K562 (cell line): ENCODE results near the gene MEFV. TPM values are rescaled to one million over a fixed set of nuclear protein-coding genes. Genes with fewer than 3 reads are reported as not detected.
A peak's percentile ranks its signal among the peaks of the same experiment; 100 is the strongest.

Experiments
- CCAR2 ChIP-seq: fragments of 200-400 bp; formaldehyde crosslinking; IDR thresholded peaks from 2 replicates; pipeline ENCODE4 v1.6.1; 2017; ENCODE audit warnings: mild to moderate bottlenecking, low read depth, low read length
- EGR1 ChIP-seq: fragments of 450-650 bp; conservative IDR thresholded peaks from 2 replicates; pipeline ENCODE4 v1.6.1; 2017; ENCODE audit warnings: mild to moderate bottlenecking
- EP300 ChIP-seq: IDR thresholded peaks from 2 replicates; pipeline ENCODE4 v1.6.1; 2012; ENCODE audit warnings: low read length, improper control_type of control experiment
- HDAC8 ChIP-seq: fragments of 450-650 bp; IDR thresholded peaks from 2 replicates; pipeline ENCODE4 v1.6.1; 2016; ENCODE audit warnings: mild to moderate bottlenecking, missing genetic modification characterization, moderate library complexity, missing compliant biosample characterization
- RBM15 ChIP-seq: fragments of 200-400 bp; formaldehyde crosslinking; IDR thresholded peaks from 2 replicates; pipeline ENCODE4 v1.6.1; 2018; ENCODE audit warnings: mild to moderate bottlenecking, low read length, moderate library complexity; ENCODE audit not compliant: insufficient read depth
- RBM25 ChIP-seq: fragments of 200-400 bp; formaldehyde crosslinking; IDR thresholded peaks from 2 replicates; pipeline ENCODE4 v1.6.1; 2018; ENCODE audit warnings: low read length, low read depth, moderate library complexity; ENCODE audit not compliant: severe bottlenecking
- RHOXF2B ChIP-seq: fragments of 250-450 bp; sonication (Bioruptor Pico); conservative IDR thresholded peaks from 2 replicates; pipeline ENCODE4 v1.5.1; 2021
- SAFB2 ChIP-seq: fragments of 200-400 bp; formaldehyde crosslinking; IDR thresholded peaks from 2 replicates; pipeline ENCODE4 v1.6.1; 2018; ENCODE audit warnings: borderline replicate concordance, low read length, low read depth, moderate library complexity; ENCODE audit not compliant: severe bottlenecking
- SAP30 ChIP-seq: fragments of 200-600 bp; sonication (generic); IDR thresholded peaks from 2 replicates; pipeline ENCODE4 v1.6.1; 2012; ENCODE audit warnings: borderline replicate concordance, low read depth, mild to moderate bottlenecking, moderate library complexity, low read length, control low read depth, inconsistent platforms; ENCODE audit not compliant: insufficient read depth, poor library complexity, severe bottlenecking
- SMAD3 ChIP-seq: fragments of 450-650 bp; formaldehyde crosslinking; conservative IDR thresholded peaks from 2 replicates; pipeline ENCODE4 v1.4.0; 2020; ENCODE audit warnings: mild to moderate bottlenecking
- TBP ChIP-seq: optimal IDR thresholded peaks from 2 replicates; pipeline ENCODE3; 2011; ENCODE audit warnings: low read depth, low read length, improper control_type of control experiment
- TCFL5 ChIP-seq: fragments of 250-450 bp; sonication (Bioruptor Pico); conservative IDR thresholded peaks from 2 replicates; pipeline ENCODE4 v1.6.1; 2021; ENCODE audit warnings: mild to moderate bottlenecking, moderate library complexity, matching md5 sums
- YY1 ChIP-seq, 3 experiments: IDR thresholded peaks; 2 replicates each; pipeline ENCODE4 v1.6.1; 2011; ENCODE audit warnings: low read length in 2 of 3, mild to moderate bottlenecking in 2 of 3, moderate library complexity in 2 of 3, borderline replicate concordance in 1 of 3, control low read depth in 1 of 3, low read depth in 1 of 3; ENCODE audit not compliant: insufficient read depth in 3 of 3, insufficient replicate concordance in 2 of 3, control insufficient read depth in 1 of 3, insufficient read length in 1 of 3; ENCODE audit errors: extremely low read depth in 1 of 3
- ZBTB8A ChIP-seq: fragments of 450-650 bp; IDR thresholded peaks from 2 replicates; pipeline ENCODE4 v1.6.1; 2018; ENCODE audit warnings: mild to moderate bottlenecking, moderate library complexity; ENCODE audit not compliant: partially characterized antibody
- ZFX ChIP-seq: sonication (generic); formaldehyde crosslinking; IDR thresholded peaks from 2 replicates; pipeline ENCODE4 v1.8.0; 2022; ENCODE audit warnings: mild to moderate bottlenecking, missing genetic modification reagents, moderate library complexity
- ZNF277 ChIP-seq: fragments of 250-450 bp; sonication (Bioruptor Pico); IDR thresholded peaks from 2 replicates; pipeline ENCODE4 v1.8.0; 2022; ENCODE audit warnings: inconsistent platforms, mild to moderate bottlenecking, moderate library complexity, borderline replicate concordance
- ZNF740 ChIP-seq, 3 experiments: fragments of 200-800 bp in 1 of 3; sonication (Bioruptor generic) in 1 of 3; sonication (generic) in 1 of 3; formaldehyde crosslinking in 1 of 3; IDR thresholded peaks; 2 replicates each; pipeline versions ENCODE4 v1.6.1 to v1.8.0; 2016 to 2022; ENCODE audit warnings: mild to moderate bottlenecking in 2 of 3, missing compliant biosample characterization in 2 of 3, missing genetic modification characterization in 2 of 3, missing genetic modification reagents in 1 of 3
- polyA plus RNA-seq, 8 experiments: library from polyadenylated mRNA; depleted of rRNA in 4 of 8; stranded (reverse) in 5 of 8; unstranded in 3 of 8; fragments of >200 nt; fragmentation: Nextera tagmentation in 2 of 8; fragmentation: Illumina TruSeq in 1 of 8; extraction: Ambion mirVana in 2 of 8; extraction: Trizol in 1 of 8; gene quantifications; 2 replicates each; pipeline versions ENCODE4 v1.2.1 to v1.2.3, GENCODE V29; 2011 to 2014; ENCODE audit warnings: inconsistent platforms in 1 of 8, missing spikeins in 1 of 8
- total RNA-seq, 7 experiments: library from RNA; depleted of rRNA in 6 of 7; stranded (reverse); fragments of >200 nt in 6 of 7; fragmentation: Illumina TruSeq in 2 of 7; extraction: Trizol in 2 of 7; gene quantifications; 2 replicates each; pipeline versions ENCODE4 v1.2.1 to v1.2.3, GENCODE V29; 2011 to 2021; ENCODE audit warnings: low replicate concordance in 1 of 7
- TF ChIP-seq, protein P1 (sequence below): fragments of 450-650 bp; IDR thresholded peaks from 2 replicates; pipeline ENCODE4 v1.6.1; 2016; ENCODE audit warnings: antibody characterized with exemption

Gene MEFV
- total and polyA plus RNA-seq, 9 of the 15 experiments (the other 6 are each of a cell fraction or from before 2014, with no cell fraction given), result 0.14 TPM; not detected in 8

DNA sequence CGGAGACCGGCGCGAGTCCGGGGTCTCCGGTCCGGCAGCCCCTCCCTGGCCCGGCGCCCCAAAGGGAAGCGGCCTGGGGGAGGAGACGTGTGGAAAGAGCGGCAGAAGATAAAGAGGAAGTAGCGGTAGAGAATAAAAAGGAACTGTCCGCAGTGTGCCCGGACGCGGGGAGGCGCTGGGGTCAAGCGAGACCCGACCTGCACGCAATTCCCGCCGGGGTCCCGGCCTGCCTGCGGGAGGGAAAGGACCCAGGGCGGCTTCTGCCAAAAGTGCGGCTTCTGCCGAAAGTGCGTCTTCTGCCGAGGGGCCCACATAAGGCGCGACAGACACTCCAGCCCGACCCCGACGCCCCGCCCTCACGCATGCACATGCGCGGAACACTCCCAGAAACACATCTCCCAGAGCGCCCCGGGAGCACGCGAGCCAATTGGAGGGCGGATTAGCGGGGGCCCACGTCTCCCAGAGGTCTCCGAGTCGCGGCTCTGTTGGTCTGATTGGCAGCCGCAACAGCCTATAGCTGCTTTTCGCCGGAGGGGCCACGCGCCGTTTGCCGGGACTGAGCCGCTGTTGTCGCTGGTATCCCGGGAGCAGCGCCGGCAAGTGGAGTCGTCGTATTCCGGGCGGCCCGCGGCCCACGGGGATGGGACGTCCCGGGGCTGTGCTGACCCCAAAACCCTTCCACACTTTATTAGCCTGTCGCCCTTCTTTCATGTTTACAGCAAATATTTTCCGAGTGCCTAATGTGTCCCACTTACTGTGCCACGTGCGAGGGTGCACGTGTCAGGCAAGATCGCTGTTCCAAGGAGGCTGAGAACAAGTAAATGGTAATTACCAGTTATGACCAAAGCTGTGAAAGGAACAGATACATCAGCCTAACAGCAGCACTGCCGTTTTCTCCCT lies 8.0 kb upstream of the MEFV start (continued):
- TF ChIP-seq ZNF277, result no peak
- TF ChIP-seq YY1 (IDR thresholded peaks at IDR 0.05; ENCODE audit: borderline replicate concordance in 1 of 3, control insufficient read depth in 1 of 3, extremely low read depth in 1 of 3, insufficient read depth in 3 of 3, insufficient read length in 1 of 3, insufficient replicate concordance in 2 of 3, low read depth in 1 of 3, low read length in 2 of 3), result no peak
- no peak for TF ChIP-seq RBM15
- no peak for TF ChIP-seq RHOXF2B (CRISPR knock-in tag)
- TF ChIP-seq TCFL5 (CRISPR knock-in tag), result no peak
- peak; percentile 77 for TF ChIP-seq SAP30
- TF ChIP-seq SMAD3 (CRISPR knock-in tag), result no peak
- TF ChIP-seq TBP, result peak; percentile 28
- TF ChIP-seq ZBTB8A, result no peak
- peak; percentile 92 for TF ChIP-seq RBM25
- TF ChIP-seq HDAC8, result peak; percentile 53; the same call in 1 of the 2 replicates
- no peak for TF ChIP-seq ZNF740 (CRISPR knock-in tag; IDR thresholded peaks at IDR 0.05)
- TF ChIP-seq ZNF740 (tag; IDR thresholded peaks at IDR 0.05), result no peak; a peak in 1 of 4 replicates
- TF ChIP-seq EGR1, result peak; percentile 61; the same call in 1 of the 2 replicates
- TF ChIP-seq ZFX (CRISPR knock-in tag), result peak; percentile 73
- TF ChIP-seq, protein P1, sequence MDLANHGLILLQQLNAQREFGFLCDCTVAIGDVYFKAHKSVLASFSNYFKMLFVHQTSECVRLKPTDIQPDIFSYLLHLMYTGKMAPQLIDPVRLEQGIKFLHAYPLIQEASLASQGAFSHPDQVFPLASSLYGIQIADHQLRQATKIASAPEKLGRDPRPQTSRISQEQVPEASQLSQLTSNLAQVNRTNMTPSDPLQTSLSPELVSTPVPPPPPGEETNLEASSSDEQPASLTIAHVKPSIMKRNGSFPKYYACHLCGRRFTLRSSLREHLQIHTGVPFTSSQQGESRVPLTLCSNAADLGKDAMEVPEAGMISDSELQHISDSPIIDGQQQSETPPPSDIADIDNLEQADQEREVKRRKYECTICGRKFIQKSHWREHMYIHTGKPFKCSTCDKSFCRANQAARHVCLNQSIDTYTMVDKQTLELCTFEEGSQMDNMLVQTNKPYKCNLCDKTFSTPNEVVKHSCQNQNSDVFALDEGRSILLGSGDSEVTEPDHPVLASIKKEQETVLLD, result peak; percentile 75
- no peak for TF ChIP-seq CCAR2
- no peak; the same call in 1 of the 2 replicates for TF ChIP-seq EP300
- TF ChIP-seq SAFB2, result no peak
